Suprapubic skin (tissue), 4 donors: Measurements from ENCODE around the gene SLC7A10. TPM values are rescaled to one million over a fixed set of nuclear protein-coding genes. Genes with fewer than 3 reads are reported as not detected.

Experiments
- DNase-seq, 2 donors: peaks; one replicate each; pipeline ENCODE4 v3.0.0-alpha.2; 2019; ENCODE audit warnings: low spot score in 2 of 2
- H3K27ac ChIP-seq: fragments of 200-600 bp; sonication (generic); one replicate; pipeline ENCODE4 v1.5.1; 2019
- H3K27me3 ChIP-seq: fragments of 200-600 bp; sonication (generic); one replicate; pipeline ENCODE4 v1.5.1; 2019
- H3K36me3 ChIP-seq: fragments of 200-600 bp; sonication (generic); one replicate; pipeline ENCODE4 v1.5.1; 2019
- H3K4me1 ChIP-seq: fragments of 200-600 bp; sonication (generic); one replicate; pipeline ENCODE4 v1.5.1; 2019
- H3K4me3 ChIP-seq: fragments of 200-600 bp; sonication (generic); one replicate; pipeline ENCODE4 v1.5.1; 2019; ENCODE audit warnings: mild to moderate bottlenecking
- H3K9me3 ChIP-seq: fragments of 200-600 bp; sonication (generic); one replicate; pipeline ENCODE4 v1.5.1; 2019
- EP300 ChIP-seq: sonication (generic); formaldehyde crosslinking; IDR thresholded peaks from one replicate; pipeline ENCODE4 v1.6.1; 2017; ENCODE audit warnings: antibody characterized with exemption
- POLR2A ChIP-seq, 2 donors: fragments of 450-650 bp; IDR thresholded peaks; one replicate each; pipeline ENCODE4 v1.6.1; 2017; ENCODE audit warnings: antibody characterized with exemption in 2 of 2, mild to moderate bottlenecking in 2 of 2, moderate library complexity in 2 of 2
- POLR2AphosphoS5 ChIP-seq, 3 donors: sonication (generic); formaldehyde crosslinking; IDR thresholded peaks; one replicate each; pipeline ENCODE4 v1.6.1; 2017; ENCODE audit warnings: antibody characterized with exemption in 3 of 3
- WGBS: methylation state at CpG from one replicate; pipeline ENCODE4 v1.1.5; 2018; 5-methylcytosine and 5-hydroxymethylcytosine counted together
- total RNA-seq, 4 donors: library from RNA; depleted of rRNA; stranded (reverse); fragments of >200 nt; gene quantifications; one replicate each; pipeline ENCODE4 v1.1.0, GENCODE V29; 2016
- TF ChIP-seq, protein P1 (sequence below), 2 donors: fragments of 200-600 bp in 1 of 2; fragments of 450-650 bp in 1 of 2; sonication (generic) in 1 of 2; IDR thresholded peaks; one replicate each; pipeline ENCODE4 v1.5.1; 2016 to 2019; ENCODE audit warnings: antibody characterized with exemption in 2 of 2, mild to moderate bottlenecking in 1 of 2, moderate library complexity in 1 of 2

SLC7A10 gene
- total RNA-seq, 4 donors from 2014 or later, result 0.38 to 0.93 TPM; not detected in 2

DNA sequence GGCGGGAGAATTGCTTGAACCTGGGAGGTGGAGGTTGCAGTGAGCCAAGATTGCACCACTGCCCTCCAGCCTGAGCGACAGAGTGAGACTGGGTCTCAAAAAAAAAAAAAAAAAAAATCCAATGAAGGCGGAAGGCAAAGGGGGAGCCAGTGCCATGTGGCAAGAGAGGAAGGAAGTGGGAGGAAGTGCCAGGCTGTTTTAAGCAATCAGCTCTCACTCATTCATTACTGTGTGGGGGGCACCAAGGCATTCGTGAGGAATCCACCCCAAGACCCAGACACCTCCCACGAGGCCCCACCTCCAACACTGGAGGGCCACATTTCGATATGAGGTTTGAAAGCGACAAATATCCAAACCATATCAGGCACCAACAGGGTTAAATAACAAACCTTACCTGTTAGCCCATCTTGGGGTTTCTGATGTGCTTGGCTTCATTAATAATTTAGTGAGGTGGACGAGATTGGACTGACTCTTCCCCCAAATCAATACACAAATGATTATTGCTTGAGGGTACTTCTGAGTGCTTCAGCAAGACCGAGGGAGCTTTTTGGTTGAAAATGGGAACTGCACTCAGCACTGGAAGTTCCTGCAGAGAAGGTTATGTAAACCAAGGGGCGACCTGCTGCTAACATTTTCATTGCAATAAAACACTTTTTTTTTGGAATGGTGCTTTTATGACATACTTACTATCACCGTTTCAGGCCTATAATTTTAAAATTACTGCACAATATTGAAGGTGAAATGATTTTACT lies 39.0 kb downstream of the SLC7A10 start:
- no peak overlapping the region for H3K4me3 ChIP-seq
- TF ChIP-seq, protein P1, sequence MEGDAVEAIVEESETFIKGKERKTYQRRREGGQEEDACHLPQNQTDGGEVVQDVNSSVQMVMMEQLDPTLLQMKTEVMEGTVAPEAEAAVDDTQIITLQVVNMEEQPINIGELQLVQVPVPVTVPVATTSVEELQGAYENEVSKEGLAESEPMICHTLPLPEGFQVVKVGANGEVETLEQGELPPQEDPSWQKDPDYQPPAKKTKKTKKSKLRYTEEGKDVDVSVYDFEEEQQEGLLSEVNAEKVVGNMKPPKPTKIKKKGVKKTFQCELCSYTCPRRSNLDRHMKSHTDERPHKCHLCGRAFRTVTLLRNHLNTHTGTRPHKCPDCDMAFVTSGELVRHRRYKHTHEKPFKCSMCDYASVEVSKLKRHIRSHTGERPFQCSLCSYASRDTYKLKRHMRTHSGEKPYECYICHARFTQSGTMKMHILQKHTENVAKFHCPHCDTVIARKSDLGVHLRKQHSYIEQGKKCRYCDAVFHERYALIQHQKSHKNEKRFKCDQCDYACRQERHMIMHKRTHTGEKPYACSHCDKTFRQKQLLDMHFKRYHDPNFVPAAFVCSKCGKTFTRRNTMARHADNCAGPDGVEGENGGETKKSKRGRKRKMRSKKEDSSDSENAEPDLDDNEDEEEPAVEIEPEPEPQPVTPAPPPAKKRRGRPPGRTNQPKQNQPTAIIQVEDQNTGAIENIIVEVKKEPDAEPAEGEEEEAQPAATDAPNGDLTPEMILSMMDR (IDR thresholded peaks at IDR 0.05), result no peak
- TF ChIP-seq POLR2A (IDR thresholded peaks at IDR 0.05), result no peak
- TF ChIP-seq EP300, result no peak
- no peak for TF ChIP-seq POLR2AphosphoS5 (IDR thresholded peaks at IDR 0.05)
- H3K9me3 ChIP-seq, result no peaks in the 10 kb centered on the region
- WGBS, result 71% methylated on average over 11 of the region's 11 CpGs
- no peaks in the 10 kb centered on the region for H3K27me3 ChIP-seq
- H3K4me1 ChIP-seq, result peaks cover 7% of the 10 kb centered on the region
- no peak overlapping the region for H3K27ac ChIP-seq
- H3K36me3 ChIP-seq, result no peaks in the 10 kb centered on the region
- no peak for DNase-seq

DNA sequence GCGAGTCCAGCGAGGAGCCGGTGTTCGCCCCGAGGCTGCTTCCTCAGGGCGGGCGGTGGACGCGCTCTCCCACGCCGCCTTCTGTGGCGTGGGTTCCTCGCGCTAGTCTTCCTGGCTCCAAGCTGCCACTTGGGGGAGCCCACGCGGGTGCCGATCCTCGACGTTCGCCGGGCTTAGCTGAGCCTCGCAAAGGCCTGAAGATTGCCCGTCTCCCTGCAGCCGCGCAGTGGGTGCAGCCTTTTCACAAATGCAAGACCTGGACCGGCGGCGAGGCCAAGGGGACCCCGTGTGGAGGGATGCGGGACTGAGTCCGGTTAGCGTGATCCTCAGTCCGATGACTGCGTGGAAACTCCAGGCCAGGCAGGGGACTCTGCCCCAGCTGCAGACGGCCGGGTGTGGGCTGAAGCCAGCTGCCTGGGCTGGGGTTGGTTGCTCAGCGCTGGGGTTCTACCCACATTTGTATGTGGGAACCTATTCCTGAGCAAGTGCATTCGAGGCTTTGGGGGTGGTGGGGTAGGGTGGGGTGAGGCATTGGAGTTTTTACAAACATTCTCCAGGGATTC lies 48.2 kb downstream of the SLC7A10 start:
- TF ChIP-seq, protein P1 (IDR thresholded peaks at IDR 0.05), result peak; percentile 30 to 59
- TF ChIP-seq EP300, result no peak
- peak in 1 of 3 donors; percentile 13 for TF ChIP-seq POLR2AphosphoS5 (IDR thresholded peaks at IDR 0.05)
- peak in 1 of 2 donors; percentile 89 for DNase-seq
- Histone ChIP-seq H3K27me3 (no peaks in the 10 kb centered on the region), H3K4me1 (peaks cover 22% of the 10 kb centered on the region), H3K36me3 (no peaks in the 10 kb centered on the region), H3K9me3 (no peaks in the 10 kb centered on the region), H3K27ac (peak overlapping the region; percentile 84), H3K4me3 (peak overlapping the region; percentile 65)
- 0% methylated on average over 4 of the region's 38 CpGs for WGBS

DNA sequence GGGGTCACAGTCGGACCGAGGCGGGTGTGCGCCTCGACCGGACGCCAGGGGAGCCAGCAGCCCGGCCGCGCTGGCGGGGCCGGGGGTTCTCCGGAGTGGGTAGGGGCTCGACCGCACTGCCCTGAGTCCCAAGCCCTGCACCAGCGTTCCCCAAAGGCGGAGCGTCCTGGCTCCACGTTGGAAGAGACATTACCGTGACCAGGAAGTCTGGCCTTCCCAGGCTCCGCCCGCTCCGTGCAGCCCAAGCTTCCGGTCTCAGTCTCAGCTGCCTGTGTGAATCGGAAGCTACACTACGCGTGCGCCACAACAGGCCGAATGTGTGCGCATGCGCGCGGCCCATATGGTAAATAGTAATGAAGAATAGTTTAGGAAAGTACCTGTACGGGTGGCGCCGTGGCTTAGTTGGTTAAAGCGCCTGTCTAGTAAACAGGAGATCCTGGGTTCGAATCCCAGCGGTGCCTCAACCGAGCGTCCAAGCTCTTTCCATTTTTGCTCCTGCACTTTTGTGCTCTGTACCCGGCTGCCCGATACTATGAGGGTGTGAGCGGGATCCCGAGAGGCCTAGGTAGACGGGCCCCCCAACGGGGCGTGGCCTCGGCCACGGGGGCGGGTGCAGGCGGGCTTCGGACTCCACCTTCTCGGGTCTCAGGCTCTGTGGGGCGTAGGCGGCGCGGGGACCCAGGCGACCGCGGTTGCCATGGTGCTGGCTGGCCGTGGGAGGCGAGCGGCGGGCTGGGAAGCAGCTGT lies 48.8 kb downstream of the SLC7A10 start:
- H3K27ac ChIP-seq, result peak overlapping the region; percentile 84
- peaks cover 22% of the 10 kb centered on the region for H3K4me1 ChIP-seq
- DNase-seq, result peak; percentile 98
- H3K27me3 ChIP-seq, result no peaks in the 10 kb centered on the region
- under 1% methylated on average over 36 of the region's 65 CpGs for WGBS
- no peaks in the 10 kb centered on the region for H3K9me3 ChIP-seq
- H3K36me3 ChIP-seq, result no peaks in the 10 kb centered on the region
- TF ChIP-seq EP300 (no peak), POLR2A (IDR thresholded peaks at IDR 0.05) (peak in 1 of 2 donors; percentile 18), POLR2AphosphoS5 (IDR thresholded peaks at IDR 0.05) (peak; percentile 49 to 93 (median 64))
- TF ChIP-seq, protein P1 (IDR thresholded peaks at IDR 0.05), result no peak
- peak overlapping the region; percentile 65 for H3K4me3 ChIP-seq

DNA sequence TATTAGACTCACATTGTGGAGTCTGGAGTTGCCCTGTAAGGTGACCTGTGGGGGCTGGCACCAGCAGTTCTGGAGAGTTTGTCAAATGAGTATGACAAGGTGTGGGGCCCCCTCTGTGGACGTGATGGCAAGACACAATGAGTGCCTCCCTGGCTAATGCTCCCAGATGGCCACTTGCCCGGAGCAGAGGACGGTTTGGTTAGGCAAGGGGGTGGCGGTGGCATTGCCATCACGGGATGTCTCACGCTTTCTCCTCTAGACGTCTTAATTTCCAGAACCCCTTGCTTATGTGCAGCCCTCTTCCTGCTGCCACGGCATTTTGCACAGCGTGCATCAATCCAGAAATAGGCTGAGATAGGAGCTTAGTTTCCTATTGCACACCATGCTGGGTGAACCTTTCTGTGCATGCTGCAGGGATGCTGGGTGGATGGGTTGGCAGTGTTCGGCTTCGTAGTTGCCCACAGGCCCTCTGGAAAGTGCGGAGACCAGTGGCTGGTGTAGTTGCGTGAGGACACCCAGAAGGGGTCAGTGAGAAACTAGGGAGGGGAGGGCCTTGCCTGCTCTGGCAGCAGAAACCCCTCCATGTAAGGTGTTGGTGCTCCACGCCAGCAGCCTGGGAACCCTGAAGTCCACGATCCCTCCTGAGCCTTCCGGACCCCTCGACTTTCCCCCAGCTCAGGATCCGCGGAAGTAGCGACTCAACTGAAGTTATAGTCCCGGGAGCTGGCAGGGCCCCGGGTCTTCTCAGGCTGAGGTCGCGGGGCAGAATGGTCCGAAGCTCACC lies 49.6 kb downstream of the SLC7A10 start:
- H3K4me3 ChIP-seq, result peak overlapping the region; percentile 65
- no peaks in the 10 kb centered on the region for H3K27me3 ChIP-seq
- H3K36me3 ChIP-seq, result no peaks in the 10 kb centered on the region
- DNase-seq, result no peak
- H3K4me1 ChIP-seq, result peaks cover 22% of the 10 kb centered on the region
- no peaks in the 10 kb centered on the region for H3K9me3 ChIP-seq
- H3K27ac ChIP-seq, result peak overlapping the region; percentile 84
- no peak for TF ChIP-seq POLR2AphosphoS5 (IDR thresholded peaks at IDR 0.05)
- TF ChIP-seq EP300, result no peak
- no peak for TF ChIP-seq POLR2A (IDR thresholded peaks at IDR 0.05)
- TF ChIP-seq, protein P1 (IDR thresholded peaks at IDR 0.05), result no peak
- WGBS, result 15% methylated on average over 10 of the region's 25 CpGs
